OCI-M2 (cell line): ENCODE data around the gene GNB1L.

Experiments
- DNase-seq: peaks from one replicate; lab custom pipeline; 2025; ENCODE audit not compliant: unreplicated experiment; lab: John Stamatoyannopoulos, UW

The GNB1L gene

DNA sequence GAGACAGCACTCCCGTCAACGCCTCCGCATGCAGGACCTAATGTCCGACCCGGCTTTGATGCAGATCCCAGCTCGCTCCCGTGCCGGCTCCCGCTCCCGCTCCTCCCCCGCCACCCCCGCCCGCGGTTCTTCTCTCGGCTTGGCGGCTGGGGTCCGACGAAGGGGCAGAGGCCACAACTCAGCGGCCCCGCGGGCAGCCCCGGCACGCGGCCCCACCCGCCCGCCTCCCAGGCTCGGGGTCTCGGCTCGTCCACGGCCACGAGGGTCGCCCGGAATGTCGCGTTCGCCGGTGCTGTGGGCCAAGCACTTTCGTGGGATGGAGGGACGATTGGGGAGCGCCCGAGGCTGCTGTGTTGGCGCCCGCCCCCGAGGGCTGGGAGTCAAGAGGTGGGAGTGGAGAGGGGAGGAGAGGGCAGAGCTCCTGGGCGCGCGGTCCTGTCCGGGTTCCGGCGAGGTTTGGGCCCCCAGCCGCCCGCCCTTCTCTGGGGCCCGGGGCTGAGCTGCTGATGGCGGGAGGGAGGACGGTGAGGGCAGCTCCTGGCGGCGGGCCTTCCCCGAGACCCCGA is 99.4 kb downstream of the GNB1L start:
- no peak for DNase-seq

DNA sequence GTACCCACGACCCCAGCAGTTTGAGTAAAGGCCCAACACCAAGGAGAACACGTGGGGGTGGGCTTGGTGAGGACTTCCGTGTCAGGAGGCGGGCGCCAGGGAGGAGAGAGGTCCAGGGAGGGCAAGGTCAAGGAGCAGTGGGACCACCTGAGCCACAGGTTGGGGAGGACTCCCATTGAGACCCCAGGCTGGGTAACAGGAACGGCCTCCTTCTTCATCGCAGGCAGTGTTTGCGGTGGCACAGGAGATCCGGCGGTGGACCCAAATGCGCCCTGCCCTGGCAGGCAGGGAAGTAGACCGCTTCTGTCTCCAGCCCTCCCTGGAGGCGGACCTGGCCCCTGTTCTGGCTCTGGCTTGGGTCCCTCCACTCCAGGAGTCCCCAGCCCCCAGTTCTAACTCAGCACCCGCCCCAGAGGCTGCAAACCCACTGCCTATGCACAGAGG is 100.0 kb downstream of the GNB1L start:
- DNase-seq: no peak

DNA sequence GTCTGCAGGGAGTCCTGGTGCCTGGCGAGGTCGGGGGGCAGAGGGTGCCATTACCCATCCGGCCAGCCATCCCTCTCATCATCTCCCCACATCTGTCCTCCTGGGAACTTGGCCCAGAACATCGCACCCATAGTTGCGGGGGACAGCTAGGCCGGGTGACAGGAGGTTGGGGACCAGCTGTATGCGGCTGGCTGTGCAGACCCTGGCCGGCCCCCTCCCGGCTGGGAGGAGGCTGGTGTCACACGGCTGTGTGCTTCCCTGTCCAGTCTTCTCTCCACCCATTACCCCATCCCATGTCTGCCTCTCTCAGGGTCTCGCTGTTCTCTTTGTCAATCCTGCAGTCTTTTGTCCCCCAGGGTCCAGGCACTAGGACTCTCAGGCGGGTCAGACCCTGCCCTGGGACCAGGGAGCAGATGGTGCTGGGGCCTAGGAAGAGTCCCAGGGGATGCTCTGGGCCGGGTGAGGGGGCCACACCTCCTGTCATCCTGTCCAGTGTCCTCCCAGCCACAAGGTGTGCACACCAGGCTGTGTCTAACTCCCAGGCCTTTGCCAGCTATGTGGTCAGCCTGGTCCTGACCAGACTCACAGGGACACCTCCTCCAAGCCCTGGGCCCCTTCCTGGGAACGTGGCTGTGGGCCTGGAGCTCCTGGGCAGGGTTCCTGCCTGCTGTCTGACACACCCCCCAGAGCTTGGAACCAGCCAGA is 100.5 kb downstream of the GNB1L start:
- DNase-seq: no peak

DNA sequence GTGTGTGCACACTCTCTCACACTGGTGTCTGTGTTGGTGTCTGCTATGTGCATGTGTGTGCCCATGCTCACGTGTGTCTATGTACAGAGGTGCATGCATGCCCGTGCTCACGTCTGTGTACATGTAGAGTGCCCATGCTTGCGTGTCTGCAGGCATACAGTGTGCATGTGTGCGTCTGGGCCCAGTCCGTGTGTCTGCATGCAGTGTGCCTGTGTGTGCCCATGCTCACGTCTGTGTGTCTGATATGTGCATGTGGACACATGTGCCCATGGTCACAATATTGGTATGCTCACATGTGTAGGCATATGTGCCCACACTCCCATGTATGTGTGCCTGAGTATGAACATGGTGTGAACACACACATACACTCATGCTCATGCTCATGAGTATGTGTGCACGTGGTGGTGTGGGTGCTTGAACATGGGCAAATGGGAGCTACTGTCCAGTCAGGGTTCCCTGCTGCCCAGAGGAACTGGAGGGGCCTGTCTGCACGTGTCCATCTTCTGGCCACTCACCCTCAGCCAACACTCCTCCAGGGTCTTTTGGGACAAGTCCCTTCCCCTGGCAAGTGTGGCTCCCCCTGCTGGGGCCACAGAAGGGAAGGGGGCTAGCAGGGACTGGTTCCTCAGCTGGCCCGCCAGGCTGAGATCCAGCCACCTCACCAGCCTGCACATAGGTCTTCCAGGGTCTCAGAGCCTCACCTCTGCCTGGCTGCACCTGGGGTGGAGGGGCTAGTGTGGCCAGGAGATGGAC is 101.4 kb downstream of the GNB1L start:
- no peak for DNase-seq

DNA sequence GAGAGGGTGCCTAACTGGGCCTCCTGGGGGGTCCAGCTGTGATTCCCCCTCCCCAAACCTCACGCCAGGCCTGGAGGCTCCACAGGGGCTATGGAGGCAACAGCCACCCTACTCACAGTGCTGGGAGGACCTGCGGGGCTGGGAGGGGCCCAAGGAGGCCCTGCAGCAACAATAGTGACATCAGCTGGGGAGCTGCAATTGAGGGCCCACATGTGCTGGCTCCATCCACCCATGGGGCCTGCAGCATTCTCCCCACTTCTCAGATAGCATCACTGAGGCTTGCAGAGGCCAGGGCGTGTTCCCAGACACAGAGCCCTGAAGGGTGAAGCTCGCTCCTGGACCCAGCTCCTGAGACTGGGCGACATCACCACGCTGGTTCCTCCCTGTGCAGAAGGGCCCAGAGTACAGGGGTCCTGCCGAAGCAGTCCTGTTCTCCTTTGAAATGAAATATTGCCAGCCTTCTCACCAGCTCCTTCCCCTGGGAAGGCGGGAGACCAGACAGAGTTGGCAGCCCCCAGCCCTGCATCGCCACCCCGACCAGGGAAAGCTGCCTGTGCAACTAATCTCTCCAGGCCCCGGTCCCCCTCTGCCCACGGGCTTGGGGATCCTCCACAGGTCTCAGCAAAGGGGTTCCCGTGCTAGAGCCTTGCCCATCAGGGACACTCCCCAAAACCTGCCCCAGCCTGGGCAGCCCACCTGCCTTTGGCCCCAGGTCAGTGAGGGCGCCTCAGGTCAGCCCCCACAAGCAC is 103.0 kb downstream of the GNB1L start:
- DNase-seq: no peak

DNA sequence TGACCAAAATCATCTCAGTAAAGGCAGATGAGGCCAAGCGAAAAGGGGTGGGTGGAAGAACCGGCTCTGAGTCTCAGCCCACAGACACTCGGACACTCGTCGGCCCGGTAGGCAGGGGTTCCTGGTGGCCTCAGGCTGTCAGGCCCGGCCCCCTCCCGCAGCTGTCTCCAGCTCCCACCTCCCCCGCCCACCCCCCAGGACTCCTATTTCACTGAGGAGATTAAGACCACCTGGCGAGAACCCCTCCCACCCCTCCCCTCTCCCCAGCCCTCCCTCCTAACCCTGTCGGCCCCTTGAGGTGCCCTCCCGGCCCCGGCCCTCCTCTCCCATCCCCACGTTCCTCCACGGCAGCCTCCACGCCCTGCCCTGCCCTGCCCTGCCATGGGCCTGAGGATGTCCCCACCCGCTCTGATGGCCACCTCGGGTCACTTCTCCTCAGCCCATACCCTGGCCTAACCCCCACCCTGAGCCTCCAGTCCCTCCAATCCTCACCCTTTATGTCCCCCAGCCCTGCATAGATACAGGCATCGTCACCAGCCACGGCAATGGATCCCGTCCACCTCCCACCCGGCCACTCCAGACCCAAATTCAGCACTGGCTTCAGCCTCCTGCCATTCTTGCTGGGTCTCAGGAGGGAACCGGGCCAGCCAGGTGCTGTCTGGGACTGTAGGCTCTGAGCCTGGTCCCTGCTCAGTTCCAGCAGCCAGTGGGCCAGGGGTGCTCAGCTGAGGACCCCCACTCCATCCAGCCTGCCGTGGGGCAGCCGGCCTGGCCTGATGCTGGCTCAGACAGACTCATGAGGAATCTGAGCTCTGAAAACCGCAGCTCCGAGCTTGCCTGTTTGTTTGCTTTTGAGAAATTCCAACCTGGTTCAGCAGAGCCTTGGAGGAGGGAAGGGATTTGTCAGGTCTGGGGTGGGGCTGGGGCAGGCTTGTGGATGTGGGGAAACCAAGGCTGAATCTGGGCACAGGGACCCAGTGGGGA is 103.9 kb downstream of the GNB1L start:
- DNase-seq: no peak

DNA sequence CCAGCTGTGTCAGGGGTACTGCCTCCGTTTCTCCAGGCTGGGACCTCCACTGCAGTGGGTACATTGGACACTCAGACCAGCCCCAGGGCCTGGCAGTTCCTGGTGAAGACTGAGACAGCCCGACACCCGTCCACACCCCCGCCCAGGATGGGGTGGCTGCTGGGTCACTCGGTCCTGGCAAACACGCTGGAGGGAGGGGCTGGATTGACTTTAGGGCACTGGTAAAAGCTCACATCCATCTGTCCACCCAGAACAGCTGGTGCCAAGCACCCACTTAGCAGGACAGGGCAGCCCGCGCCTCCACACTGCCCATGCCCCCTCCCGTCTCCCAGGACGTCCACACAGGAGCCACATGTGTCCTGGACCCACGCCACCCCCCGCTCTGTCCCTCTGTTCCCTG is 104.8 kb downstream of the GNB1L start:
- no peak for DNase-seq

DNA sequence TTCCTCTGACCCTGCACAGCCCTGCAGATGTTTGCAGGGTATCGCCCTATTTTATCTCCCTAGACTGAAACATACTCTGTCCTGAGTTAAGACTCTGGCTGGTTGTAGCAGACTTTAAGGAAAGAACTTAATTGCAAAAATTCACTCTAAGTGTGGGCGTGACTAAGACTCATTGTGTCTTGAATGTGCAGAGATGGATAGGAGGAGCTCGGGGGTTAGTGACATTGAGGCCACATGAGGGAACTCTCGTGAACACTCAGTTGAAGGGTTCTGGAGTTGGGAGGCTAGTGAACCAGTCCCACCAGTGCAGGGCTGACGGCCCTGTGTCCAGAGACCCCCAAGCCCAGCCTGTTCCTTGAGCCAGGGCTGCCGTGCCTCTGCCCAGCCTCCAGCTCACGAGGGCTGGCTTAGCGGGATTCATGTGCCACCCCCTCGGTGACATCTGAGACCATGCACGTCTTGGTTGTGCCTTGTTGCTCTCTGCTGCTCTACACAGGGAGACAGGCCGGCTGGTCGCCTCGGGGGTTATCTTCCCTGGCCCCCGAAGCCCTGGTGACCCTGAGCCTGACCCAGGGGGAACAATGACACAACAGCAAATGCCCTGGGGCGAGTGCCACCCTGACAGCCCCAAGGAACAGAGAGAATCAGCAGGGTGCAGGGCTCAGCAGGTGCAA is 105.5 kb downstream of the GNB1L start:
- DNase-seq: no peak

DNA sequence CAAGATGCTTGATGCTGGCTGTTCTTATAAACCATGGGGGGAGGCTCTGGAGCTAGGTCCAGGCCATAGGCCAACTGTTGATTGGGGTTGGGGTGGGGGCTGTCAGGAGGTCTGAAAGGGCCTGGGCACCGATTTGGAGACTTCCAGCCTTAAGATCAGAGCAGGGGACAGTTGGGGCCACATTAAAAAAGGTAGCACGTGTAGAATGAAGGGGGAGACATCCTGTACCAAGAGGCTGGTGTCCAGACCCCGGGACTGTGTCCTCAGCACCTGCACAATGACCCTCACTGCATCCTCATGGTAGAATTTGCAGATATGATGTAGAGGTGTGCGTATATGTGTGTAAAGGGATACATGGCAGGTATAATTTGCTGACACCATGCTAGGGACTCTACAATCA is 106.5 kb downstream of the GNB1L start:
- DNase-seq: no peak

DNA sequence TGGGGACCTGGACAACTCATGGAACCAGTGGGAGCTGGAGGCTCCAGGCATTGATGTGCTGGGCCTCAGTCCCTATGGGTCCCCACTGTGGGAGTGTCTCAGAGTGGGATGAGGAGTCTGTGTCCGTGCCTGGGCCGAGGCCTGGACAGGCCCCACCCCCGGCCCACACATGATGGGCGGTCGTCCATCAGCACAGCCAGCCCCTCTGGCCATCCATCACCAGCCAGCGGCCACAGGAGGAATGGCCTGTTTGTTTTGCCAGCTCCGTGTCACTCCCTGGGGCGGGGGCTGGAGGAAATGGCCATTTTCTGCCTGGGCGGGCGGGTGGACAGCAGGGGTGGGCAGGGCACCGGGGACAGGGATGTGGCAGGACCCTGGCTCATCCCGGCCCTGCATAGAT is 107.1 kb downstream of the GNB1L start:
- DNase-seq: no peak

DNA sequence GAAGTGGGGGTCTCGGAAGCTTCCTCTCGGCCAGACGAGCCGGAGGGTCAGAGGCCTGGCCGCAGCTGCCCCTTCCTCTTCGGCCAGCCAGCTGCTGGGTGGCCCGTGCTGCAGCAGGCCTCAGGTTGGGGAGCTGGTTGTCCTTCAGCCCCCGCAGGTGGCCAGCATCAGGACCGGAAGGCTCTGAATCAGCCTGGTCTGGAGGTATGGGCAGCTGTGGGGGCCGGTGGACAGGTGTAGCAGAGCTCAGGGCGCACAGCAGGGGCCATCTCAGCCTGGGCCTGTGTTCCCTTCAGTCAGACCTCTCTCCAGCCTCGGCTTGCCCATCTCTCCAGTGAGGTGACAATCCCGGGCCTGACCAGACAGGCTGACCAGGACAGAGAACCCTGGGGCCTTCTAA is 107.9 kb downstream of the GNB1L start:
- no peak for DNase-seq

DNA sequence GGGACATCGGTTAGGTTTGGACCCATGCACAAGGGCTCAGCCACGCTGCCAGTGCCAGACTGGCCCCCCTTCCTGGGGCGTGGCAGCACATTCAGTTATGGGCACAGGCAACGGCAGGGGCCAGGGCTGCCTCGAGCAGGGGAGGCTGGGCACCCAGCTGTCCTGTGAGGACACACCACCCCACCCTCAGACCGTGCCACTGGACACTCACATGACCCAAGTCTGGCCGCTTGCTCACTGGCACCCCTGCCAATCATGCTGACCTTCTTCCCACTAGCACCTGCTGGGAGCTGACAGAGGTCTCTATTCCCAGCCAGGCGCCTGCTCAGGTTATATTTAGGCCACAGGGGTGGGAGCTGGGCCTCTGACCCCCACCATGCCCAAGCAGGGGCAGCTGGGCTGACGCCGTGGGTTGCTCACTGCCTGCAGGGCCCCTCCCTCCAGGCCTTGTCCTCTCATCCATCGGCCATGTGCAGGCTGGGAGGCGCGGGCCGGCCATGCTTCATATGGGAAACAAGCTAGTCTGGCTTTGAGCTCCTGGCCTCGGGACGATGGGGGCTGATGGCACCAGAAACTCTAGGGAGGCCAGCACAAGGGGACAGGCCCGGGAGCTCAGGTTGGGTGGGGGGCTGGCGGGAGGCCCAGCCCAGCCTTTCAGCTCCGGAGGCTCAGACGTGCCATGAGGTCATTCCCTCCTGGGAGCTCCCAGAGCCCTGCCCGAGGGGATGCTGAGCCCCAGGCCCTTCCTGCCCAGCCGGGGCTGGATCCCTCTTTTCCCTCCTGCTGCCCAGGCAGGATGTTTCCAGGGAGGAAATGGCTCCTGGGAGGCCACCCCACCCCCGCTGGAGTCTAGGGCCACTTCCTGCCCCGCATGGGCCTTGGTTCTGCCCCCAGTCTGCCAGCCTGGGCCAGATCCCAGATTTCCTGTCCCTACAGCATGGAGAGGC is 109.2 kb downstream of the GNB1L start:
- DNase-seq: no peak

DNA sequence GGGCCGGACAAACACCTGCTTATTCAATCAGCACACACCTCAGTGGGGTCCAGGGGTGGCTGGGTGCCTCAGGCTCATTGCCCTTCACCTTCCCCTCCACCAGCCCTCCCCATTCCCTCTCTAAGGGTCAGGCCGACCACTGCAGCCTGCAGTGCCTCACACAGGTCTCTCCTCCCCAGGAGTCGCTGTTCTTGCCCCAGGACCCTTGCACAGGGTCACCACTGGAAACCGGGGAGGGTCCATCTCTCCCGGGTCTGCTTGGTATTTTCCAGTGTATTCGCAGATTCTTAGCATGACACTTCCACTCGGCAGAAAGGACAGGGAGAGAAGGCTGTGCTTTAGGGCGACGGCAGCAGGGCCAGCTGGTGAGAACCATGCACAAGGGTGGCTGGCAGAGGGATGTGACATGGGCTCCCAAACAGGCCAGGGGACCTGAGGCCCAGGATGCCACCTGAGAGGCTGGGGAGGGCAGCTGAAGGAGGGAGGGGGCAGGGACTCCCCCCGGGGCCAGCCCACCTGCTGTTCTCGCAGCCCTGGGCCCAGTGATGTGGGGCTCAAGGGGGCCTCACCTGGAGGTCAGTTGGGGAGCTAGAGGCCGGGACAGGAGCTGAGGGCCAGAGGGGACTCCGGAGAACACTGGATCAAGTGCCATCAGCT is 110.2 kb downstream of the GNB1L start:
- no peak for DNase-seq

DNA sequence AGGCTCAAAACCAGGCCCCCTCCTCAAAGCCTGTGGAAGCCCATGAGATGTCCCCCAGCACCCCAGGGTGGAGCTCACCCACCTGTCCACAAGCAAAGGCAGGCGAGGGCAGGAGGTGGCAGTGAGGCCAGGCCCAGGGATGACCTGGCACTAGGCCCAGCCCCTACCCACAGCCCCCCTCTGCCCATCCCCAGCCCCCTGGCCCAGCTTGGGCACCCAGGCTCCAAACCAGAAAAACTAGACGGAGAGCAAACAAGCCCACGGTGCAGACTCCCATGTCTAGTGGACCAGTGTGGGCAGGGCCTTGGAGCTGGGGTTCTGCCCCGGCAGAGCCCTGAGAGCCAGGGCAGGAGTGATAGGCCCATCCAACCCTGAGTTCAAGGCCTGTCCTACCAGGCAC is 111.0 kb downstream of the GNB1L start:
- DNase-seq: no peak

DNA sequence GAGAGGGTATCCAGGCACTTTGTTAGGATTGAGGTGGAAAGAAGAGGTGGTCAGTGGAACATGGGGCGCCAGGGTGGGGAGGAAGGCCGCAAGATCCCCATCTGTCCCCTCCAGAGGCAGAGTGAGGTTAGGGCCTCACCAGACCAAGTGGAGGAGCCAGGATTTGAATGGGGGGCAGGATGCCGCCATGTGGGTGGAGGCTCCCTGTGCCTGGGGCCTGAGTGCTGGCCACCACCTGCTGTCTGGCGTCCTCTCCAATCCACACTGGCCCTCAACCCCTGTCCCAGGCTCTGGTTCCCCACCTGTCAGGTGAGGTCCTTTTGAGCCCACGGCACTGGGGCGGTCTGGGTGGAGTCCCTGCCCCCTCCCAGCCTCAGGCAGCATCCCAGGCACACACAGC is 111.6 kb downstream of the GNB1L start:
- DNase-seq: no peak

DNA sequence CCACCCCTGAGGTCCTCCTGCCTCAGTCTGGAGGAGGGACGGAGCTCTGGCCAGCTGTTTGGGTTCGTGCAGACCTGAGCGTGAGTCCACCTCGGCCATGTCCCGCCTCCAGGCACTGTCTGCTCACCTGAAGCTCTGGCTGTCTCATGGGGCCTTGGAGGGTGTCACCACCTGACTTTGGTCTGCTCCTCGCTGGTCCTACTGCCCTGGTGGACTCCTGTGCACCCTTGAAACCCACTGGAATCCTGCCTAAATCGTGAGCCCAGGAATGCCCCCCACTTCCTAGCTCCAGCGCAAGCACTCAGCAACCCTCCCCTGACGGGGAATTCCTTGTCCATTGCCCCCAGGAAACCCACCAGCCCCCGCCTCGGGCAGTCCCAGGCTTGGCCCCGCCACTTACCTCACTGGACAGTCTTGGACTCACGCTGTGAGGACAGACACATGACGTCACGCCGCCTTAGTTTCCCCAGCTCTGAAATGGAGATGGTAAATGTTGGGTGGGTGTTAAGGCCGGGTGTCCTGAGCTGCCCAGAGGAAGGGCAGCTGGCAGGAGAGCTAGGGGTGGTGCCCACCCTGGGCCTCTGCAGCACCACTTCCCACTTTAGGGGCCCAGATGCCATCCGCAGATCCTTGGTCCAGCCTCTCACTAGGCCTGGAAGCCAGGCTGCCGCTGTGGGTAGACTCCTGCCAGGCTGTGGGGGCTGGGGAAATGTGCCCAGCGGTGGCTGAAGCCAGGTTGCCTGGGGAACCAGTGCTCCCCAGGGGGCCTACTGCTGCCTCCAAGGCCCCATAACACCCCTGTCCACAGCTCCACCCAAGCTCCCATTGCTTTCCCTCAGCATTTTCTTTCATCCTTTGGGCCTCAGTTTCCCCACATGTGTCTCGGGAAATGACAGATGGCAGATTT is 112.3 kb downstream of the GNB1L start:
- no peak for DNase-seq

DNA sequence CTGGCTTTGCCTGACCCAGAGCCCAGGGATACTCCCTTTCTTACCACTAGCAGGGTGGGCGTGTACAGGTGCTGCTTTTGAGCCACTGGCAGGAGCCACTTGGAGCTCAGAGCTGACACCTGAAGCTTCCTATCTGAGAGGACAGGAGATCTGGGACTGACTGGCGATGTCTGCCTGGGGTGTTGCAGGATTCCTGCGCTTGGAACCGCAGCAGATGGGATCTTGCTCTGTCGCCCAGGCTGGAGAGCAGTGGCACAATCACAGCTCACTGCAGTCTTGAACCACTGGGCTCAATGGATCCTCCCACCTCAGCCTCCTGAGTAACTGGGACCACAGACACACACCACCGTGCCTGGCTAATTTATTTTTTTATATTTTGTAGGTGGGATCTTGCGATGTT is 113.6 kb downstream of the GNB1L start:
- DNase-seq: no peak
